Vagina (tissue), 2 donors: ENCODE results near the gene UST. TPM values are rescaled to one million over a fixed set of nuclear protein-coding genes. Genes with fewer than 3 reads are reported as not detected.

Experiments used
- DNase-seq, 2 donors: peaks; one replicate each; pipeline ENCODE4 v3.0.0-alpha.2; 2017; ENCODE audit errors: extremely low spot score in 2 of 2
- H3K27ac ChIP-seq: fragments of 200-600 bp; sonication (generic); one replicate; pipeline ENCODE4 v1.5.1; 2019
- H3K27me3 ChIP-seq: fragments of 200-600 bp; sonication (generic); one replicate; pipeline ENCODE4 v1.5.1; 2019
- H3K36me3 ChIP-seq, 2 donors: fragments of 200-600 bp; sonication (generic); one replicate each; pipeline ENCODE4 v1.5.1; 2017 to 2019
- H3K4me1 ChIP-seq: fragments of 200-600 bp; sonication (generic); one replicate; pipeline ENCODE4 v1.5.1; 2019
- H3K4me3 ChIP-seq, 2 donors: fragments of 200-600 bp; sonication (generic); 1 replicate in 1 of 2; 2 replicates in 1 of 2; pipeline ENCODE4 v1.5.1; 2016 to 2019
- H3K9me3 ChIP-seq: fragments of 200-600 bp; sonication (generic); one replicate; pipeline ENCODE4 v1.5.1; 2019
- CTCF ChIP-seq, 3 experiments: fragments of 450-650 bp in 2 of 3; fragments of 200-600 bp in 1 of 3; sonication (generic) in 1 of 3; IDR thresholded peaks; one replicate each; pipeline ENCODE4 v1.5.1; 2017 to 2019; ENCODE audit warnings: antibody characterized with exemption in 3 of 3, mild to moderate bottlenecking in 2 of 3, moderate library complexity in 2 of 3
- POLR2A ChIP-seq, 2 donors: fragments of 450-650 bp; IDR thresholded peaks; one replicate each; pipeline ENCODE4 v1.6.1; 2017; ENCODE audit warnings: antibody characterized with exemption in 2 of 2, mild to moderate bottlenecking in 2 of 2, moderate library complexity in 2 of 2
- POLR2AphosphoS5 ChIP-seq, 2 donors: sonication (generic); formaldehyde crosslinking; IDR thresholded peaks; one replicate each; pipeline ENCODE4 v1.9.0; 2017; ENCODE audit warnings: antibody characterized with exemption in 2 of 2, mild to moderate bottlenecking in 2 of 2, low read depth in 1 of 2; ENCODE audit not compliant: insufficient read depth in 1 of 2
- intact Hi-C: fragments of 100-400 bp; cut with DNase I; formaldehyde crosslinking; loops from one replicate; pipeline ENCODE4 v1.15.1; 2023
- total RNA-seq: library from RNA; depleted of rRNA; stranded (reverse); fragments of >200 nt; gene quantifications from one replicate; pipeline ENCODE4 v1.2.3, GENCODE V29; 2016

The UST gene
- total RNA-seq, 1 donor from 2014 or later: 14.2 TPM

- Histone ChIP-seq H3K9me3 (no peaks in the 10 kb centered on the region), H3K4me3 (no peak overlapping the region), H3K36me3 (no peaks in the 10 kb centered on the region), H3K27ac (no peak overlapping the region), H3K27me3 (no peaks in the 10 kb centered on the region), H3K4me1 (no peaks in the 10 kb centered on the region)
- no peak for DNase-seq
- intact Hi-C loops: no loop called here
- TF ChIP-seq POLR2A (IDR thresholded peaks at IDR 0.05) (no peak), POLR2AphosphoS5 (IDR thresholded peaks at IDR 0.05; ENCODE audit: insufficient read depth in 1 of 2, low read depth in 1 of 2) (no peak), CTCF (IDR thresholded peaks at IDR 0.05) (no peak)
Measured at GRCh38 chr6:149054559-149055194, 307.8 kb downstream of the UST start.

GRCh38 chr6:149055195-149055899 is 308.5 kb downstream of the UST start:
- no peaks in the 10 kb centered on the region for H3K36me3 ChIP-seq
- DNase-seq: no peak
- peaks cover 4% of the 10 kb centered on the region for H3K4me1 ChIP-seq
- intact Hi-C loops: no loop called here
- no peaks in the 10 kb centered on the region for H3K9me3 ChIP-seq
- no peak for TF ChIP-seq CTCF (IDR thresholded peaks at IDR 0.05)
- TF ChIP-seq POLR2A (IDR thresholded peaks at IDR 0.05): no peak
- TF ChIP-seq POLR2AphosphoS5 (IDR thresholded peaks at IDR 0.05; ENCODE audit: insufficient read depth in 1 of 2, low read depth in 1 of 2): no peak
- H3K27ac ChIP-seq: no peak overlapping the region
- no peaks in the 10 kb centered on the region for H3K27me3 ChIP-seq
- no peak overlapping the region for H3K4me3 ChIP-seq

GRCh38 chr6:149056777-149057463 is 310.1 kb downstream of the UST start:
- Histone ChIP-seq H3K4me3 (no peak overlapping the region), H3K9me3 (no peaks in the 10 kb centered on the region), H3K36me3 (no peaks in the 10 kb centered on the region), H3K27me3 (no peaks in the 10 kb centered on the region), H3K27ac (no peak overlapping the region), H3K4me1 (peaks cover 15% of the 10 kb centered on the region)
- no peak for DNase-seq
- intact Hi-C loops: no loop called here
- no peak for TF ChIP-seq POLR2AphosphoS5 (IDR thresholded peaks at IDR 0.05; ENCODE audit: insufficient read depth in 1 of 2, low read depth in 1 of 2)
- no peak for TF ChIP-seq CTCF (IDR thresholded peaks at IDR 0.05)
- no peak for TF ChIP-seq POLR2A (IDR thresholded peaks at IDR 0.05)

- H3K27me3 ChIP-seq: no peaks in the 10 kb centered on the region
- intact Hi-C loops: no loop called here
- H3K27ac ChIP-seq: no peak overlapping the region
- H3K4me3 ChIP-seq: no peak overlapping the region
- H3K4me1 ChIP-seq: peaks cover 15% of the 10 kb centered on the region
- H3K9me3 ChIP-seq: no peaks in the 10 kb centered on the region
- H3K36me3 ChIP-seq: no peaks in the 10 kb centered on the region
- no peak for DNase-seq
- no peak for TF ChIP-seq POLR2AphosphoS5 (IDR thresholded peaks at IDR 0.05; ENCODE audit: insufficient read depth in 1 of 2, low read depth in 1 of 2)
- TF ChIP-seq POLR2A (IDR thresholded peaks at IDR 0.05): no peak
- no peak for TF ChIP-seq CTCF (IDR thresholded peaks at IDR 0.05)
Measured at GRCh38 chr6:149057464-149057840, 310.6 kb downstream of the UST start.
